Fibroblast of the aortic adventitia (primary cell): ENCODE results near the gene HOXC4. TPM values are rescaled to one million over a fixed set of nuclear protein-coding genes. Genes with fewer than 3 reads are reported as not detected.

Experiments used
- DNase-seq: peaks from one replicate; pipeline ENCODE4 v3.0.0-alpha.2; 2010; ENCODE audit warnings: low read depth
- H3K4me3 ChIP-seq: 2 replicates; pipeline ENCODE4 v1.5.1; 2011; ENCODE audit warnings: low read depth, mild to moderate bottlenecking, control low read depth, low read length, moderate library complexity
- CTCF ChIP-seq: IDR thresholded peaks from 2 replicates; pipeline ENCODE4 v1.5.1; 2011; ENCODE audit warnings: mild to moderate bottlenecking, low read length, control low read depth, inconsistent platforms; ENCODE audit not compliant: insufficient read depth
- total RNA-seq: library from RNA; depleted of rRNA; stranded (reverse); fragments of >200 nt; gene quantifications from 2 replicates; pipeline ENCODE4 v1.2.3, GENCODE V29; 2012; ENCODE audit warnings: low replicate concordance

Gene HOXC4
- total RNA-seq, 1 donor = 0.36 TPM

DNA sequence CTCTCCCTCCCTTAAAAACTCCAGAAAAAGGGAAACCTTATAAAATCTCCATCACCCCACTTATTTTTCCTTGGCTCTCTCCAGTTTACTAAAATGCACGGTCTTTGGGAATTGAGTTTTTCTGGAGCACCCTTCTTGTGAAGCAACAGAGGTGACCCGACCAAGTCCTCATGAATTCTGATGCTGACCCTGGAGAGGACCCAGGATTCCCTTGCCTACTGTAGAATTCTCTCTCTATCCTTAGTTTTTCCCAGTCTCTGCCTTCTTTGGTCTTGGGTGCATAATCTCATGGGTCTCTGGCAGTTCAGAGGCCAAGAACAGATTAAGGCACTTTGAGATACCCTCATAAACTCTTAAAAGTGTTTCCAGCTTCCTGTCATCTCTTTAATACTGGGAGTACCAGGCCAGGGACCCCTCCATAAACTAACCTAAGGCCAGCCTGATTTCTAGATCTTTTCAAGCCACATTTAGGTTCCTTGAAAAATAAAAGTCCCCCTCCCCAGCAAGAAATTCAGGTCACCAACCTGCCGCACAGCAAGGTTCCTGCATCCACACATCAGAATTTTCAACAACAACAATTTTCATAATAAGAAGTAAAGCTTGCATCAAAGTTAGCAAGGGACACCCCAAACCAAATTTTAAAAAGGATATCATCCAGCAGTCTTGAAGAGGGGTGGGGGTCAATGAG, 5.1 kb upstream of the HOXC4 start:
- no peak for TF ChIP-seq CTCF
- DNase-seq = no peak

GRCh38 chr12:54049108-54049507, 4.5 kb upstream of the HOXC4 start:
- no peak for DNase-seq
- TF ChIP-seq CTCF = no peak
- H3K4me3 ChIP-seq = no peak overlapping the region

More for the DNA sequence above, 5.1 kb upstream of the HOXC4 start:
- no peak overlapping the region for H3K4me3 ChIP-seq

DNA sequence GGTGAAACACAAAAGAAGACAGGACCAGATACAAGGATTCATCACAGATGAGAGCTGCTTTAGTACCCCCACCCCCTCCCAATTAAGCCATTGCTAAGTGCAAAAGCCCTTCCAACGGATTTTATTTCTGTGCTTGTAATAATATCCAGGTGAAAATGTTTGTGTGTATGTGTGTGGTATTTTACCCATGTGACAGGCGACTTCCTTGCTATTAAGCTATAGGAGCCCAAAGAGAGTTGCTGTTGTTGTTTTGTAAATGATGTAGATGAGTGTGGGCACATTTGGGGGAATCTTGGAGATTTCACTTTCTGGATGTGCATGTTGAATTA, 3.2 kb upstream of the HOXC4 start:
- DNase-seq = no peak
- no peak for TF ChIP-seq CTCF
- H3K4me3 ChIP-seq = no peak overlapping the region

- DNase-seq = no peak
- no peak for TF ChIP-seq CTCF
- no peak overlapping the region for H3K4me3 ChIP-seq
These were observed 2.4 kb upstream of the HOXC4 start for GRCh38 chr12:54051026-54051842.

GRCh38 chr12:54051874-54052437, 1.7 kb upstream of the HOXC4 start:
- no peak for TF ChIP-seq CTCF
- no peak for DNase-seq

GRCh38 chr12:54052438-54053002, 1.1 kb upstream of the HOXC4 start:
- no peak overlapping the region for H3K4me3 ChIP-seq
- DNase-seq = no peak
- TF ChIP-seq CTCF = no peak

More at GRCh38 chr12:54051874-54052437, 1.7 kb upstream of the HOXC4 start:
- no peak overlapping the region for H3K4me3 ChIP-seq
